IgD-negative memory B cell (primary cell): ENCODE results near the gene MYO1B. TPM values are rescaled to one million over a fixed set of nuclear protein-coding genes. Genes with fewer than 3 reads are reported as not detected.

Source experiments
- H3K27ac Mint-ChIP-seq, 3 donors: one replicate each; pipeline ENCODE4 v1.8.0; 2020 to 2022; ENCODE audit warnings: mild to moderate bottlenecking in 3 of 3, mixed read lengths in 3 of 3, moderate library complexity in 1 of 3
- H3K27me3 Mint-ChIP-seq: one replicate; pipeline ENCODE4 v1.8.0; 2021; ENCODE audit warnings: mixed read lengths
- H3K36me3 Mint-ChIP-seq: one replicate; pipeline ENCODE4 v1.8.0; 2020; ENCODE audit warnings: mild to moderate bottlenecking, mixed read lengths
- H3K4me1 Mint-ChIP-seq, 3 donors: one replicate each; pipeline ENCODE4 v1.8.0; 2020 to 2022; ENCODE audit warnings: mixed read lengths in 3 of 3, mild to moderate bottlenecking in 1 of 3
- H3K4me3 Mint-ChIP-seq, 4 donors: one replicate each; pipeline ENCODE4 v1.8.0; 2020 to 2022; ENCODE audit warnings: mild to moderate bottlenecking in 4 of 4, mixed read lengths in 4 of 4, moderate library complexity in 3 of 4
- H3K9me3 Mint-ChIP-seq, 3 donors: one replicate each; pipeline ENCODE4 v1.8.0; 2020 to 2021; ENCODE audit warnings: mixed read lengths in 3 of 3, mild to moderate bottlenecking in 1 of 3
- polyA plus RNA-seq: library from polyadenylated mRNA; unstranded; fragments of 300-500 nt; fragmentation: Illumina TruSeq; gene quantifications from one replicate; pipeline ENCODE4 v1.2.3, GENCODE V29; 2021

The MYO1B gene
- polyA plus RNA-seq, 1 donor from 2014 or later = 2.0 TPM

- Mint-ChIP-seq H3K4me3 (no peak overlapping the region), H3K27ac (no peak overlapping the region), H3K36me3 (no peaks in the 10 kb centered on the region), H3K4me1 (peaks cover 0 to 13% (median 3%) of the 10 kb centered on the region in 3 donors), H3K27me3 (no peaks in the 10 kb centered on the region), H3K9me3 (peaks cover 3 to 12% (median 6%) of the 10 kb centered on the region in 3 donors)
Measured at GRCh38 chr2:191217580-191217979, 27.6 kb upstream of the MYO1B start.

DNA sequence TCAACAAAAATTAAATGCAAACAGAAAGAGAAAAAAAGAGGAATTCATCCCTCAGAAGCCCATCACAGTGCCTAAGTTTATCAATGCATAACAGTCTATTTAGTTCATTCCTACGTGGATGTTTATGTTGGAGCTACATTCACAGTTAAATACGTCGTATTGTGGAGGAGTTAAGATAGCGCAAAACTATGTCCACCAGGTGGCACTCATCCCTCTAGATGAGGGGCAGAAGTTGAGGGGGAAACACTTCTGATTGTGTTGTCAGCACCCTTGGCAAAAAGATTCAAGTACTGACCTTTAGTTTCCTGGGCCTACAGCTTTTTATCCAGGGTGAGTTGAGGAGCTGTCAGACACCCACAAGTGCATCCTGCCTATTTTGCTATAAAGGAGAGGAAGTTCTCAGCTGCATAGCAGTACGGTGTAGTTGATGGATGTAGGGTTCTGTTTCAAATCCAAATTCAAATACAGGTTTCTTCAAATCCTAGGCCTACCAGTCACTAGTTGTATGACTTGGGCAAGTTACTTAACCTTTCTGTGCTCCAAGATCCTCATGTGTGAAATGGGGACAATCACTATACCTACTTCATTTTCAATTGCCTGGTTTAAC is 26.8 kb upstream of the MYO1B start:
- Mint-ChIP-seq H3K9me3 (peaks cover 0 to 5% (median 5%) of the 10 kb centered on the region in 3 donors), H3K27me3 (no peaks in the 10 kb centered on the region), H3K27ac (no peak overlapping the region), H3K4me3 (no peak overlapping the region), H3K4me1 (peaks cover 0 to 13% (median 3%) of the 10 kb centered on the region in 3 donors), H3K36me3 (no peaks in the 10 kb centered on the region)

- H3K27me3 Mint-ChIP-seq = no peaks in the 10 kb centered on the region
- no peak overlapping the region for H3K27ac Mint-ChIP-seq
- peaks cover 0 to 5% (median 4%) of the 10 kb centered on the region in 3 donors for H3K9me3 Mint-ChIP-seq
- H3K4me1 Mint-ChIP-seq = peaks cover 0 to 13% (median 3%) of the 10 kb centered on the region in 3 donors
- no peak overlapping the region for H3K4me3 Mint-ChIP-seq
- H3K36me3 Mint-ChIP-seq = no peaks in the 10 kb centered on the region
Measured at GRCh38 chr2:191220671-191221070, 24.5 kb upstream of the MYO1B start.

GRCh38 chr2:191221666-191222065 is 23.5 kb upstream of the MYO1B start:
- Mint-ChIP-seq H3K27ac (no peak overlapping the region), H3K36me3 (no peaks in the 10 kb centered on the region), H3K4me1 (peaks cover 0 to 13% (median 3%) of the 10 kb centered on the region in 3 donors), H3K9me3 (peaks cover 0 to 5% (median 4%) of the 10 kb centered on the region in 3 donors), H3K27me3 (no peaks in the 10 kb centered on the region), H3K4me3 (no peak overlapping the region)

- Mint-ChIP-seq H3K4me1 (peaks cover 0 to 13% (median 3%) of the 10 kb centered on the region in 3 donors), H3K9me3 (peaks cover 0 to 5% (median 4%) of the 10 kb centered on the region in 3 donors), H3K27me3 (no peaks in the 10 kb centered on the region), H3K27ac (no peak overlapping the region), H3K36me3 (no peaks in the 10 kb centered on the region), H3K4me3 (no peak overlapping the region)
Measured at GRCh38 chr2:191222507-191222906, 22.7 kb upstream of the MYO1B start.

DNA sequence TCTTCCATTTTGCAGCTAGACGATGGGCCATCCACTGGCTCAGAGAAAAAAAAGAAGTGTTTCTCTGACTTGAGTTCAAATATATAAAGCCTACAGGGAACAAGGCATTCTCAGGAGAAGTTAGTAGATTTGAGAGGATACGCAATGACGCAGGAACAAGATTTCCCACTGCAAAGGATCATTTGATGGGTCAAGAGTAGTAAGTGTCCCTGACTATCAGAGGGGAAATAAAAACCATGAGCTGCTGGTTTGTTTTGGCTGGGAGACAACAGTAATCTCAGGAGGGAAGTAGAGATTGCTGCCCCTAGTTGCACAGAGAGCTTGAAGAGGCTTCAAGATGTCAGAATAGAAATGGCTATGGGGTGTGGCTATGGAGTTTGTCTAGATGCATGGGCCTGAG is 22.3 kb upstream of the MYO1B start:
- H3K9me3 Mint-ChIP-seq = peaks cover 0 to 5% (median 4%) of the 10 kb centered on the region in 3 donors
- H3K27ac Mint-ChIP-seq = no peak overlapping the region
- H3K27me3 Mint-ChIP-seq = no peaks in the 10 kb centered on the region
- H3K36me3 Mint-ChIP-seq = no peaks in the 10 kb centered on the region
- H3K4me1 Mint-ChIP-seq = peaks cover 0 to 13% (median 3%) of the 10 kb centered on the region in 3 donors
- no peak overlapping the region for H3K4me3 Mint-ChIP-seq

DNA sequence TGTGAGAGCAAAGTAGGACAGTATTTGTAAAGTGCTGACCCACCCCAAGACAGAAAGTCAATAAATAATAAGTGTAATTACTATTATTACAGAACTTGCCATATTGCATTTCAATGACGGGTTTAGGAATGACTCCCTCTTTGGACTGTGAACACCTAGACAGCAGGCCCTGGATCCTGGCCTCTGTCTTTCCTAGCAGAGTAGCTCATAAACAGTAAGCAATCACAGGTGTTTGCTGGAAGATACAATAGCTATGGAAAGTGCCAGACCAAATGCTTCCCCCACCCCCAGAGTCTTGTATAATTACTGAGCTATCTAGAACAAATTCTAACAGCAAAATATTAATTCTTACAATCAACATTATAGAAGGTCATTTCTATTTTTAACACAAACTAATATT is 20.1 kb upstream of the MYO1B start:
- no peaks in the 10 kb centered on the region for H3K27me3 Mint-ChIP-seq
- H3K4me3 Mint-ChIP-seq = no peak overlapping the region
- peaks cover 0 to 12% (median 3%) of the 10 kb centered on the region in 3 donors for H3K4me1 Mint-ChIP-seq
- peaks cover 0 to 5% (median 4%) of the 10 kb centered on the region in 3 donors for H3K9me3 Mint-ChIP-seq
- H3K36me3 Mint-ChIP-seq = no peaks in the 10 kb centered on the region
- H3K27ac Mint-ChIP-seq = no peak overlapping the region

- H3K27ac Mint-ChIP-seq = no peak overlapping the region
- H3K4me1 Mint-ChIP-seq = peaks cover 0 to 6% (median 0%) of the 10 kb centered on the region in 3 donors
- H3K9me3 Mint-ChIP-seq = peaks cover 0 to 5% (median 0%) of the 10 kb centered on the region in 3 donors
- H3K36me3 Mint-ChIP-seq = no peaks in the 10 kb centered on the region
- H3K27me3 Mint-ChIP-seq = no peaks in the 10 kb centered on the region
- no peak overlapping the region for H3K4me3 Mint-ChIP-seq
Measured at GRCh38 chr2:191225690-191226089, 19.5 kb upstream of the MYO1B start.

GRCh38 chr2:191226196-191226595 is 19.0 kb upstream of the MYO1B start:
- H3K27me3 Mint-ChIP-seq = no peaks in the 10 kb centered on the region
- peaks cover 0 to 4% (median 0%) of the 10 kb centered on the region in 3 donors for H3K9me3 Mint-ChIP-seq
- H3K27ac Mint-ChIP-seq = no peak overlapping the region
- no peak overlapping the region for H3K4me3 Mint-ChIP-seq
- peaks cover 0 to under 1% (median 0%) of the 10 kb centered on the region in 3 donors for H3K4me1 Mint-ChIP-seq
- no peaks in the 10 kb centered on the region for H3K36me3 Mint-ChIP-seq

- H3K27ac Mint-ChIP-seq = peak overlapping the region in 1 of 3 donors; percentile 20
- no peaks in the 10 kb centered on the region for H3K9me3 Mint-ChIP-seq
Measured at GRCh38 chr2:191228333-191228732, 16.9 kb upstream of the MYO1B start.

GRCh38 chr2:191228861-191229260 is 16.3 kb upstream of the MYO1B start:
- Mint-ChIP-seq H3K27me3 (no peaks in the 10 kb centered on the region), H3K9me3 (no peaks in the 10 kb centered on the region), H3K27ac (peak overlapping the region in 1 of 3 donors; percentile 20), H3K4me1 (peaks cover 0 to 5% (median 0%) of the 10 kb centered on the region in 3 donors), H3K4me3 (no peak overlapping the region), H3K36me3 (no peaks in the 10 kb centered on the region)

More at GRCh38 chr2:191228333-191228732, 16.9 kb upstream of the MYO1B start:
- Mint-ChIP-seq H3K4me3 (no peak overlapping the region), H3K27me3 (no peaks in the 10 kb centered on the region), H3K36me3 (no peaks in the 10 kb centered on the region), H3K4me1 (peaks cover 0 to 2% (median 0%) of the 10 kb centered on the region in 3 donors)

DNA sequence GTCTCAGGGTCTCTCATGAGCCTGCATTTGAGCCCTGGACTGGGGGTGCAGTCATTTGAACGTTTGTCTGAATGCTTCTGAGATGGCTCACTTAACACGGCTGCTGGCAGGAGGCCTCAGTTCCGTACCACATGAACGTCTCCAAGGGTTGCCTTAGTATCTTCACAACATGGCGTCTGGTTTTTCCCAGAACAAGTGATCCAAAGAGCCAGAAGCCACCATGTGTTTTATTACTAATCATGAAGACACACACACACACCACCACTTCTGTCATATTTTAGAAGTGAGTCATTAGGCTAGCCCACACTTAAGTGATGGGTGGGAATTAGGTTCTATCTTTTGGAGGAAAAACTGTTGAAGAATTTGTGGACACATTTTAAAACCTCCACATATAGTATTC is 15.0 kb upstream of the MYO1B start:
- H3K9me3 Mint-ChIP-seq = no peaks in the 10 kb centered on the region
- H3K4me3 Mint-ChIP-seq = no peak overlapping the region
- peaks cover 0 to 5% (median 0%) of the 10 kb centered on the region in 3 donors for H3K4me1 Mint-ChIP-seq
- no peaks in the 10 kb centered on the region for H3K27me3 Mint-ChIP-seq
- no peaks in the 10 kb centered on the region for H3K36me3 Mint-ChIP-seq
- no peak overlapping the region for H3K27ac Mint-ChIP-seq

DNA sequence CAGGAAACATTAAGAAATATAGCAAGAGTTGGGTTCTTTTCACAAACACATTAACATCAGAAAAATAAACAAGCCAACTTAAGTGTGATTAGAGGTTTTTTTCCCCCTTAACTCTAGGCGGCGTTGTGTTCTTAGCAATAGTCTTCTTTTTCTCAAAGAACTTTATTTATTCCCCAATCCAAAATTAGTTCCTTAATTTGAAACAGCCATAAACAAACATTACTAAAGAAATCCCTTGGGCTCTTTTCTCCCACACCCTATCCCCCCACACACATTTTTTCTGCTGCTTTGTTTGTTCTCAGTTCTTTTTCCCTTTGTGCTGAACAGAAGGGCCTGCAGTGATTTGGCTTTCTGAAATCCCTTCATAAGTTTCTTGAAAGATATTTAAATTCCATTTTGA is 13.2 kb upstream of the MYO1B start:
- Mint-ChIP-seq H3K27me3 (no peaks in the 10 kb centered on the region), H3K4me3 (no peak overlapping the region), H3K27ac (peak overlapping the region in 1 of 3 donors; percentile 27), H3K9me3 (no peaks in the 10 kb centered on the region), H3K4me1 (peaks cover 0 to 5% (median 0%) of the 10 kb centered on the region in 3 donors), H3K36me3 (no peaks in the 10 kb centered on the region)

DNA sequence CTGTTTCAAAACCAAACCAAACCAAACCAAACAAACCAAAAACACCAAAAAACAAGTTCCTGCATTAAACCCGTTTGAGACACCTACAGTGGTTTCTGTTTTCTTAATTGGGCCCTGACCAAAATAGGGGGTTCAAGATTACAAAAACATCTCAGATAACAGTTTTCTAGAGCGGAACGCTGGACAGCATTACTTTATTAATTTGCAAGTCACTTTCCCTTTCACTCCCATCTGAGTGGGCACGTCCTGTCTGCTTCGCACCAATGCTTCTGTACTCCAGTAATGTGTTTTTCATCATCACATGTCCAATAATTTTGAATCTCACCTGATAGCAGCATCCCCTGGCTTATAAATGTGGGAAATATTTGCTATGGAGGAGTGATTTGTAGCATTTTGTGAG is 11.7 kb upstream of the MYO1B start:
- Mint-ChIP-seq H3K36me3 (no peaks in the 10 kb centered on the region), H3K4me3 (no peak overlapping the region), H3K4me1 (peaks cover 0 to 5% (median 0%) of the 10 kb centered on the region in 3 donors), H3K27ac (no peak overlapping the region), H3K27me3 (no peaks in the 10 kb centered on the region), H3K9me3 (no peaks in the 10 kb centered on the region)

- H3K27ac Mint-ChIP-seq = no peak overlapping the region
Measured at GRCh38 chr2:191234376-191234775, 10.8 kb upstream of the MYO1B start.

DNA sequence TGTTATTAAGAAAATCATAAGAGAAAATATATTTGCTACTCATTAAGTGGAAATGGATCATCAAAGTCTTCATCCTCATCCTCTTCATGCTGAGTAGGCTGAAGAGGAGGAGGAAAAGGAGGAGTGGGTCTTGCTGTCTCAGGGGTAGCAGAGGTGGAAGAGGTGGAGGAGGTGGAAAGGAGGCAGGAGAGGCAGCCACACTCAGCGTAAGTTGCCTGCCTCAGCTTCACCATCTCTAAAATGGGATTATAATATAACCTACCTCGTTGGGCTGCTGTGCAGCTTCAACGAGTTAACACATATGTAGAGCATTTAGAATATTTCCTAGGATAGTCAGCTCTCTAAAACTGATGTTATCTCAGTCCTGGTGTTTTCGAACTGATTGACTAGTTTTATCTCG is 4.3 kb upstream of the MYO1B start:
- Mint-ChIP-seq H3K27me3 (peaks cover 4% of the 10 kb centered on the region), H3K36me3 (no peaks in the 10 kb centered on the region), H3K9me3 (no peaks in the 10 kb centered on the region), H3K27ac (no peak overlapping the region), H3K4me1 (peaks cover 0 to 3% (median 0%) of the 10 kb centered on the region in 3 donors), H3K4me3 (no peak overlapping the region)

More at GRCh38 chr2:191234376-191234775, 10.8 kb upstream of the MYO1B start:
- Mint-ChIP-seq H3K36me3 (no peaks in the 10 kb centered on the region), H3K27me3 (no peaks in the 10 kb centered on the region), H3K9me3 (no peaks in the 10 kb centered on the region), H3K4me3 (no peak overlapping the region), H3K4me1 (peaks cover 0 to 5% (median 0%) of the 10 kb centered on the region in 3 donors)
